ENCODE measurements around the gene HSPB1. TPM values are rescaled to one million over a fixed set of nuclear protein-coding genes. Genes with fewer than 3 reads are reported as not detected.
A peak's percentile ranks its signal among the peaks of the same experiment; 100 is the strongest.
"Not testable (repeated sequence)": the region's sequence is repeated elsewhere in the genome, so short reads cannot be mapped to it uniquely, and the experiment has no call there.

The HSPB1 gene
- total RNA-seq, 3 donors from 2014 or later, result 50.3 to 57.0 (median 53.8) TPM

DNA sequence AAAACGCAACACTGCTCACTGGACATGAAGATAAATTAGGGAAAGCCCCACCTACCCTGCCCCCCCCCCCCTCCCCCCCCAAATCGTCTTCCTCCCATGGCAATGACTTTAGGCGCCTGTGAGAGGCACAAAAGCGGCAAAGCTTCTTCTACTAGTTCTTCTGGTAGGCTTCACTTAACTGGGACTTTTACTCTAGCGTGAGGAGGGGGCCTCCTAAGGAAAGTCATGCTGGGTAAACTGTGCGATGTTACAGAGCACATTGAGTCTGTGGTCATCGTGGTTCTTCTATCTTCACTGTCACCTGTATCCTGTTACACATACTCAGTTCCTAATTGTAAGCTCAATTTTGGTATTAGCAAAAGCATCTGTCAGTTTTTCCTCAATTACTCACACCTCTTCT, 25.1 kb downstream of the HSPB1 start:
- Mint-ChIP-seq H3K4me1 (ENCODE audit: low read depth) (peaks cover 27% of the 10 kb centered on the region), H3K27me3 (ENCODE audit: low read depth) (no peaks in the 10 kb centered on the region), H3K36me3 (ENCODE audit: insufficient read depth) (peaks cover 37% of the 10 kb centered on the region), H3K4me3 (no peak overlapping the region), H3K9me3 (no peaks in the 10 kb centered on the region)
- no peak for DNase-seq
- peak; percentile 25 to 51 for ATAC-seq

GRCh38 chr7:76328389-76328788, 25.9 kb downstream of the HSPB1 start:
- DNase-seq (no peak), ATAC-seq (no peak)
- peaks cover 30% of the 10 kb centered on the region for H3K4me1 Mint-ChIP-seq (ENCODE audit: low read depth)
- no peaks in the 10 kb centered on the region for H3K9me3 Mint-ChIP-seq
- H3K27me3 Mint-ChIP-seq (ENCODE audit: low read depth), result no peaks in the 10 kb centered on the region
- H3K4me3 Mint-ChIP-seq, result no peak overlapping the region
- peaks cover 39% of the 10 kb centered on the region for H3K36me3 Mint-ChIP-seq (ENCODE audit: insufficient read depth)

GRCh38 chr7:76329479-76329878, 27.0 kb downstream of the HSPB1 start:
- Mint-ChIP-seq H3K9me3 (no peaks in the 10 kb centered on the region), H3K4me3 (no peak overlapping the region)

GRCh38 chr7:76330261-76330660, 27.8 kb downstream of the HSPB1 start:
- Mint-ChIP-seq H3K27me3 (ENCODE audit: low read depth) (no peaks in the 10 kb centered on the region), H3K36me3 (ENCODE audit: insufficient read depth) (peaks cover 43% of the 10 kb centered on the region), H3K4me1 (ENCODE audit: low read depth) (peaks cover 36% of the 10 kb centered on the region), H3K9me3 (no peaks in the 10 kb centered on the region), H3K4me3 (no peak overlapping the region)
- no peak for DNase-seq
- no peak for ATAC-seq

More at GRCh38 chr7:76329479-76329878, 27.0 kb downstream of the HSPB1 start:
- DNase-seq (no peak), ATAC-seq (no peak)
- Mint-ChIP-seq H3K4me1 (ENCODE audit: low read depth) (peaks cover 36% of the 10 kb centered on the region), H3K27me3 (ENCODE audit: low read depth) (no peaks in the 10 kb centered on the region), H3K36me3 (ENCODE audit: insufficient read depth) (peaks cover 43% of the 10 kb centered on the region)

DNA sequence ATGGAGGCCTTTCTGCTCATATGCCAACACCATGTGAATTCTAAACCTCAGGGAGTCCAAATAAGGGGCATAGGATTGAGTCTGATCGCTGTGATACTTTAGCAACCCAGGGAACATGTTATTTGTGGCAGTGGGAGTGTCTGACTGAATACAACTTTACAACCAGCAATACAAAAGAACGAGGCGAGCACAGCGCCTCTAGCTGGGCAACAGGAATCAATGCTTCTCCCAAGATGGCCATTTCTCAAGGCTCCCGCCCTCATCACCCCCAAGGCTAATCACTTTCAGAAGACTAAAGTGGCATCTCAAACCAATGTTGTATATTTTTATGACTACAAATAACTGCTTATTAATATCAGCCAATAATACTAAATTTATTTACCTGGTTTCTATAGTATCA, 28.2 kb downstream of the HSPB1 start:
- DNase-seq, result no peak
- Mint-ChIP-seq H3K4me1 (ENCODE audit: low read depth) (peaks cover 36% of the 10 kb centered on the region), H3K4me3 (no peak overlapping the region), H3K9me3 (no peaks in the 10 kb centered on the region), H3K36me3 (ENCODE audit: insufficient read depth) (peaks cover 43% of the 10 kb centered on the region), H3K27me3 (ENCODE audit: low read depth) (no peaks in the 10 kb centered on the region)
- ATAC-seq, result no peak

- ATAC-seq (no peak), DNase-seq (no peak)
- Mint-ChIP-seq H3K4me3 (no peak overlapping the region), H3K4me1 (ENCODE audit: low read depth) (peaks cover 40% of the 10 kb centered on the region), H3K9me3 (no peaks in the 10 kb centered on the region), H3K27me3 (ENCODE audit: low read depth) (no peaks in the 10 kb centered on the region), H3K36me3 (ENCODE audit: insufficient read depth) (peaks cover 42% of the 10 kb centered on the region)
Observed at GRCh38 chr7:76332078-76332477, 29.6 kb downstream of the HSPB1 start.

DNA sequence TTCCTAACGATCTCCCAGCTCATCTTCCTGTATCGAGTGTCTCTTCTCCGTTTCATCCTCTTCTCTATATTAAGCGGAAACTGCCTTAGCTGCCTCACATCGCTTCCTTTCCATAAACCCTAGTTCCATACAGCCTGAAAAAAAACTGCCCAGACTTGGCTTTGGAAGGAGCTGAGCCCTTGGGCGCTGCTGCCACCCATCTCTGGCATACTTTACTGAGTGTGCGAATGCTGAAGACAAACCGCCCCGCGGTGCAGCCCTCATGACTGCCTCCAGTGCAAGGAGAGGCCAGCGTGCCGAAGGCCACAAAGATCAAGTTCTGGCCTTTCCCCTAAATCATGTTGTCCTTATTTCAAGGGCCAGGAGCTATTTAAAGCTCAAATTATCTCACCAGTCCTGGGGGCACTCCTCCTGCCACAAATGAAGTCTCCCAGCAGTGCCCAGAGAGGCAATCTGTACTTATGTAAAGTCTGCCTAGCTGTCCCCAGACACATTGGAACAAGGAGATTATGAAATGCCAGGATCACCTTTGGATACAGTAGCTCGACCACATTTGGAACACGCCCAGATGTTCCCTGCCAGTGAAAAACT, 31.1 kb downstream of the HSPB1 start:
- DNase-seq, result no peak
- peaks cover 36% of the 10 kb centered on the region for H3K36me3 Mint-ChIP-seq (ENCODE audit: insufficient read depth)

GRCh38 chr7:76334320-76334967, 32.0 kb downstream of the HSPB1 start:
- Mint-ChIP-seq H3K36me3 (ENCODE audit: insufficient read depth) (peaks cover 28% of the 10 kb centered on the region), H3K4me3 (no peak overlapping the region), H3K27me3 (ENCODE audit: low read depth) (no peaks in the 10 kb centered on the region), H3K9me3 (no peaks in the 10 kb centered on the region), H3K4me1 (ENCODE audit: low read depth) (peaks cover 42% of the 10 kb centered on the region)
- no peak for ATAC-seq
- DNase-seq, result no peak

More for the DNA sequence above, 31.1 kb downstream of the HSPB1 start:
- peaks cover 40% of the 10 kb centered on the region for H3K4me1 Mint-ChIP-seq (ENCODE audit: low read depth)
- no peak overlapping the region for H3K4me3 Mint-ChIP-seq
- H3K27me3 Mint-ChIP-seq (ENCODE audit: low read depth), result no peaks in the 10 kb centered on the region
- H3K9me3 Mint-ChIP-seq, result no peaks in the 10 kb centered on the region
- no peak for ATAC-seq

DNA sequence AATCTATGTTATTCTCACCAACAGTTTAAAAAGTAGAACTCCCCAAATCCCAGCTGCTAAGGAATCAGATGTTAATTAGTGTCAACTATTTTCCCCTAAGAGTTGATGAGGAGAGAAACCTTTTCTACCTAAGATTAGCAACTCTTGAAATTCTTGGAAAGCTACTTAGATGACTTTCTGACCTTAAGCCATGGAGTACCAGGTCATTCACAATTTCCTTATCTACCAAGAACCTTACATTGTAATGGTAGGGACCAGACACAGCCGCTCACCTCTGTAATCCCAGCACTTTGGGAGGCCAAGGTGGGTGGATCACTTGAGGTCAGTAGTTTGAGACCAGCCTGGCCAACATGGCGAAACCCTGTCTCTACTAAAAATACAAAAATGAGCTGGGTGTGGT, 32.9 kb downstream of the HSPB1 start:
- H3K36me3 Mint-ChIP-seq (ENCODE audit: insufficient read depth), result peaks cover 26% of the 10 kb centered on the region
- not testable (repeated sequence) for DNase-seq; ATAC-seq; H3K27me3 Mint-ChIP-seq (ENCODE audit: low read depth); H3K4me3 Mint-ChIP-seq; H3K9me3 Mint-ChIP-seq
- H3K4me1 Mint-ChIP-seq (ENCODE audit: low read depth), result peaks cover 44% of the 10 kb centered on the region

DNA sequence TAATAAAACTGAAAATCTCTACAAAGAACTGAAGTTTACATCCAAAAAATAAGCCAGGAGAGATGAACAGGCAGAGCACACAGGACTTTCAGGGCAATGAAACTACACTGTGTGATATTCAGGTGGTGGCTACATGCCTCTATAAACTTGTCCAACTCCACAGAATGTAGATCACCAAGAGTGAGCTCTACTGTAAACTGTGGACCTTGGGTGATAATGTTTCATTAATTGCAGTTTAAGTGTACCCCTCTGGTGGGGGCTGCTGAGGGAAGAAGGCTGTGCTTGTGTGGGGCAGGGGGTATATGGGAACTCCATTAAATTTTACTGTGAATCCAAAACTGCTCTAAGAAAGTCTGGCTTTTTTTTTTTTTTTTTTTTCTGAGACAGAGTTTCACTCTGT, 33.6 kb downstream of the HSPB1 start:
- H3K9me3 Mint-ChIP-seq, result no peaks in the 10 kb centered on the region
- peaks cover 49% of the 10 kb centered on the region for H3K4me1 Mint-ChIP-seq (ENCODE audit: low read depth)
- no peak overlapping the region for H3K4me3 Mint-ChIP-seq

GRCh38 chr7:76337147-76337546, 34.7 kb downstream of the HSPB1 start:
- no peaks in the 10 kb centered on the region for H3K27me3 Mint-ChIP-seq (ENCODE audit: low read depth)
- no peak for DNase-seq
- no peak overlapping the region for H3K4me3 Mint-ChIP-seq
- no peak for ATAC-seq
- no peaks in the 10 kb centered on the region for H3K9me3 Mint-ChIP-seq
- peaks cover 50% of the 10 kb centered on the region for H3K4me1 Mint-ChIP-seq (ENCODE audit: low read depth)
- peaks cover 31% of the 10 kb centered on the region for H3K36me3 Mint-ChIP-seq (ENCODE audit: insufficient read depth)

More for the DNA sequence above, 33.6 kb downstream of the HSPB1 start:
- ATAC-seq (no peak), DNase-seq (no peak)
- Mint-ChIP-seq H3K36me3 (ENCODE audit: insufficient read depth) (peaks cover 26% of the 10 kb centered on the region), H3K27me3 (ENCODE audit: low read depth) (no peaks in the 10 kb centered on the region)

GRCh38 chr7:76338298-76339084, 36.0 kb downstream of the HSPB1 start:
- Mint-ChIP-seq H3K4me3 (no peak overlapping the region), H3K4me1 (ENCODE audit: low read depth) (peaks cover 55% of the 10 kb centered on the region), H3K27me3 (ENCODE audit: low read depth) (no peaks in the 10 kb centered on the region), H3K36me3 (ENCODE audit: insufficient read depth) (peaks cover 38% of the 10 kb centered on the region), H3K9me3 (no peaks in the 10 kb centered on the region)
- no peak for DNase-seq
- ATAC-seq, result no peak

DNA sequence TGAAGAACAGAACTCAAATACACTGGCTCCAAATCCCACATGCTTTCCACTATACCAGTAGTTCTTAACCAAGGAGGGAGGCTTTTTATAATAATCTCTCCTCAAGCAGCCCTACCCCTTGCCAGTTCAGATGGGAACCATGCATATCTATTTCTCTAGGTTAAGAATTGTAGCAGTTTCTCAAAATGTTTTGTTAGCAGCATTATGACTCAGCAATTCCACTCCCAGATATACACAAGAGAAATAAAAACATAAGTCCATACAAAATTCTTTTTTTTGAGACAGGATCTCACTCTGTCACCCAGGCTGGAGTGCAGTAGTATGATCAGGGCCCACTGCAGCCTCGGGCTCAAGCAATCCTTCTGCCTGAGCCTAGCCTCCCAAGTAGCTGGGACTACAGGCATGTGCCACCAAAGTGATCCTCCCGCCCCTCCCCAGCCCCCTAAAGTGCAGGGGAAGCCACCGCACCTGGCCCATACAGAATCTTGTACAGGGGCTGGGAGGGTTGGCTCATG, 38.2 kb downstream of the HSPB1 start:
- Mint-ChIP-seq H3K4me1 (ENCODE audit: low read depth) (peaks cover 62% of the 10 kb centered on the region), H3K36me3 (ENCODE audit: insufficient read depth) (peaks cover 50% of the 10 kb centered on the region), H3K27me3 (ENCODE audit: low read depth) (no peaks in the 10 kb centered on the region)

DNA sequence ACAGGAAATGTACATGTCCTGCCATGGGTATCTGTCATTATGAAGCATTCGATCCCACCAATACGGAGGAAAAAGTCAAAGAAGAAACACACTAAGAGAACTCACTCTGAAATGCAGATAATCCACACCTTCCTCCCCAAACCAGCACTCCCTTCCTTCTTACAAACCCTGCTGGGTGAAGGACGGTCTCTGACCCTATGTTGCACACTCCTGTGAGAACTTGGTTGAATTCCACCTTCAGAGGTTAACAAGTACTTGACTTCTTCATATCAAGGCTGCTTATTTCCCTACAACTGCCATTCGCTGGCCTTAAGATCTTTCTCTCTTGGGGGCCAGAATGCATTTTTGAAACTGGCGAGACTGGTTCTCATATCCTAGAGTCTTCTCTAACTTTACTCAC, 39.7 kb downstream of the HSPB1 start:
- no peak overlapping the region for H3K4me3 Mint-ChIP-seq

More for the DNA sequence above, 38.2 kb downstream of the HSPB1 start:
- no peaks in the 10 kb centered on the region for H3K9me3 Mint-ChIP-seq
- no peak for ATAC-seq
- H3K4me3 Mint-ChIP-seq, result no peak overlapping the region
- DNase-seq, result no peak

More for the DNA sequence above, 39.7 kb downstream of the HSPB1 start:
- peaks cover 72% of the 10 kb centered on the region for H3K4me1 Mint-ChIP-seq (ENCODE audit: low read depth)
- H3K36me3 Mint-ChIP-seq (ENCODE audit: insufficient read depth), result peaks cover 58% of the 10 kb centered on the region
- H3K9me3 Mint-ChIP-seq, result no peaks in the 10 kb centered on the region
- no peaks in the 10 kb centered on the region for H3K27me3 Mint-ChIP-seq (ENCODE audit: low read depth)
- DNase-seq (no peak), ATAC-seq (no peak)

Measured in activated T-cell treated with anti-CD3 and anti-CD28 coated beads, Interleukin-2, amount 50 U/mL, for 4 hours (primary cell).